ENCODE results near the gene SREK1IP1.

- TF ChIP-seq POLR2A (IDR thresholded peaks at IDR 0.05) (no peak), CTCF (IDR thresholded peaks at IDR 0.05) (no peak), EP300 (IDR thresholded peaks at IDR 0.05) (no peak)
Observed at GRCh38 chr5:64670277-64670676, 98.2 kb downstream of the SREK1IP1 start.
